GM23338 (cell line): ENCODE data around the gene CELF2. TPM values are rescaled to one million over a fixed set of nuclear protein-coding genes. Genes with fewer than 3 reads are reported as not detected.

ENCODE experiments used
- ATAC-seq: fragments of 200-7000 bp; cut with Tn5 transposase; 3 replicates; pipeline ENCODE4 v1.9.1; 2020
- DNase-seq: peaks from one replicate; pipeline ENCODE4 v3.0.0-alpha.2; 2015; ENCODE audit warnings: low spot score
- H2AFZ ChIP-seq: fragments of 200-600 bp; sonication (generic); 2 replicates; pipeline ENCODE4 v1.8.0; 2016; ENCODE audit warnings: antibody characterized with exemption, mild to moderate bottlenecking, moderate library complexity
- H3F3A ChIP-seq: fragments of 200-600 bp; sonication (generic); replicated peaks from 2 replicates; pipeline ENCODE4 v1.8.0; 2017; ENCODE audit warnings: antibody characterized with exemption, mixed run types, low read depth
- H3K27ac ChIP-seq: fragments of 200-600 bp; sonication (generic); 2 replicates; pipeline ENCODE4 v1.6.1; 2016; ENCODE audit warnings: low read depth
- H3K27me3 ChIP-seq: fragments of 200-600 bp; sonication (generic); 2 replicates; pipeline ENCODE4 v1.8.0; 2016; ENCODE audit warnings: mild to moderate bottlenecking, mixed run types, moderate library complexity; ENCODE audit not compliant: insufficient read depth
- H3K36me3 ChIP-seq: fragments of 200-600 bp; sonication (generic); 2 replicates; pipeline ENCODE4 v1.8.0; 2016; ENCODE audit warnings: mild to moderate bottlenecking; ENCODE audit not compliant: insufficient read depth
- H3K4me1 ChIP-seq: fragments of 200-600 bp; sonication (generic); 2 replicates; pipeline ENCODE4 v1.8.0; 2016; ENCODE audit warnings: mild to moderate bottlenecking, moderate library complexity; ENCODE audit not compliant: insufficient read depth
- H3K4me2 ChIP-seq: fragments of 200-600 bp; sonication (generic); 2 replicates; pipeline ENCODE4 v1.7.1; 2017; ENCODE audit warnings: mixed run types
- H3K4me3 ChIP-seq: fragments of 200-600 bp; sonication (generic); 2 replicates; pipeline ENCODE4 v1.6.1; 2016; ENCODE audit warnings: mixed run types
- H3K79me2 ChIP-seq: fragments of 200-600 bp; sonication (generic); replicated peaks from 2 replicates; pipeline ENCODE4 v1.8.0; 2017; ENCODE audit warnings: mild to moderate bottlenecking; ENCODE audit not compliant: insufficient read depth
- H3K9me2 ChIP-seq: fragments of 200-600 bp; sonication (generic); 2 replicates; pipeline ENCODE4 v1.8.0; 2017; ENCODE audit not compliant: insufficient read depth
- H4K20me1 ChIP-seq: fragments of 200-600 bp; sonication (generic); replicated peaks from 2 replicates; pipeline ENCODE4 v1.8.0; 2017; ENCODE audit warnings: mild to moderate bottlenecking; ENCODE audit not compliant: insufficient read depth
- H3K27ac Mint-ChIP-seq: 2 replicates; pipeline ENCODE4 v1.8.0; 2020; ENCODE audit warnings: inconsistent platforms, mild to moderate bottlenecking, moderate library complexity, mixed read lengths
- H3K27me3 Mint-ChIP-seq: 3 replicates; pipeline ENCODE4 v1.8.0; 2022; ENCODE audit warnings: low read depth, mild to moderate bottlenecking, moderate library complexity, mixed read lengths, inconsistent platforms; ENCODE audit not compliant: insufficient read depth, poor library complexity
- H3K36me3 Mint-ChIP-seq: 3 replicates; pipeline ENCODE4 v1.8.0; 2021; ENCODE audit warnings: low read depth, mild to moderate bottlenecking, inconsistent platforms, moderate library complexity, mixed read lengths
- H3K4me1 Mint-ChIP-seq: 3 replicates; pipeline ENCODE4 v1.8.0; 2020; ENCODE audit warnings: mild to moderate bottlenecking, inconsistent platforms, mixed read lengths
- H3K4me3 Mint-ChIP-seq: 3 replicates; pipeline ENCODE4 v1.8.0; 2021; ENCODE audit warnings: moderate library complexity, mild to moderate bottlenecking, inconsistent platforms, mixed read lengths
- H3K9me3 Mint-ChIP-seq: 3 replicates; pipeline ENCODE4 v1.8.0; 2020; ENCODE audit warnings: moderate library complexity, mild to moderate bottlenecking, inconsistent platforms, mixed read lengths
- CREB1 ChIP-seq: fragments of 250-450 bp; sonication (Bioruptor Pico); IDR thresholded peaks from 2 replicates; pipeline ENCODE4 v1.5.0; 2020; ENCODE audit warnings: low read depth, mild to moderate bottlenecking, moderate library complexity
- ETS1 ChIP-seq: IDR thresholded peaks from 2 replicates; pipeline ENCODE4 v1.6.1; 2016; ENCODE audit warnings: antibody characterized with exemption
- EZH2 ChIP-seq: fragments of 200-600 bp; sonication (generic); IDR thresholded peaks from one replicate; pipeline ENCODE4 v1.8.0; 2017; ENCODE audit warnings: antibody characterized with exemption, mild to moderate bottlenecking, low read depth; ENCODE audit not compliant: unreplicated experiment
- JUNB ChIP-seq: IDR thresholded peaks from one replicate; pipeline ENCODE4 v1.6.1; 2016; ENCODE audit warnings: antibody characterized with exemption; ENCODE audit not compliant: unreplicated experiment
- NANOG ChIP-seq: IDR thresholded peaks from 2 replicates; pipeline ENCODE4 v1.6.1; 2016; ENCODE audit warnings: antibody characterized with exemption, borderline replicate concordance
- POLR2AphosphoS5 ChIP-seq: IDR thresholded peaks from 2 replicates; pipeline ENCODE4 v1.6.1; 2016; ENCODE audit warnings: antibody characterized with exemption, low read depth
- STAT1 ChIP-seq: IDR thresholded peaks from one replicate; pipeline ENCODE4 v1.6.1; 2016; ENCODE audit warnings: antibody characterized with exemption; ENCODE audit not compliant: unreplicated experiment
- ZNF114 ChIP-seq: fragments of 250-450 bp; sonication (Bioruptor Pico); IDR thresholded peaks from 2 replicates; pipeline ENCODE4 v1.5.0; 2020; ENCODE audit warnings: mild to moderate bottlenecking, moderate library complexity
- ZNF331 ChIP-seq: fragments of 250-450 bp; sonication (Bioruptor Pico); IDR thresholded peaks from 2 replicates; pipeline ENCODE4 v1.5.0; 2020; ENCODE audit warnings: low read depth, mild to moderate bottlenecking, moderate library complexity
- polyA plus RNA-seq: library from polyadenylated mRNA; unstranded; fragments of >200 nt; fragmentation: Nextera tagmentation; extraction: Ambion mirVana; gene quantifications from 2 replicates; pipeline ENCODE4 v1.2.1, GENCODE V29; 2016
- total RNA-seq: library from RNA; depleted of rRNA; stranded (reverse); fragments of >200 nt; shearing (Covaris generic); gene quantifications from 2 replicates; pipeline ENCODE4 v1.2.3, GENCODE V29; 2014
- TF ChIP-seq, protein P1 (sequence below): IDR thresholded peaks from one replicate; pipeline ENCODE4 v1.6.1; 2018; ENCODE audit warnings: antibody characterized with exemption; ENCODE audit not compliant: unreplicated experiment
- TF ChIP-seq, protein P2 (sequence below): fragments of 250-450 bp; sonication (Bioruptor Pico); IDR thresholded peaks from 2 replicates; pipeline ENCODE4 v1.5.0; 2020; ENCODE audit warnings: mild to moderate bottlenecking, moderate library complexity

CELF2 gene
- total and polyA plus RNA-seq, 2 experiments from 2014 or later = 18.1 to 22.5 TPM

DNA sequence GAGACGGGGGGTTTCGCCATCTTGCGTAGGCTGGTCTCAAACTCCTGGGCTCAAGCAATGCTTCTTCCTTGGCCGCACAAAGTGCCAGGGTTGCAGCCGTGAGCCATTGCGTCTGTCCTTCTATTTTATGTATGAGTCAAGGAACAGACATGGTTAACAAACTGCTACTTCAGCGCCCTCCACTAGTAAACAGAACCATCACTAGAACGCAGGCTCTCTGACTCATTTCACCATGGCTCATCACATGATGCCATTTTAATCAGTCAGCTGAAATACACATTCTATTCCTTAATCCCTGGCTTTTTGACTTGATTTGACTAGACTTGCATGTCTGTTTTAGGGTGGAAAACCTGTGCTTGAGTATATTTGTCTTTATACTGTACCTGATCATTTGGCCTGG is 41.3 kb downstream of the CELF2 start (continued):
- TF ChIP-seq ZNF114 (no peak), JUNB (no peak), NANOG (no peak)

GRCh38 chr10:11063856-11064255 is 46.2 kb downstream of the CELF2 start:
- H3K79me2 ChIP-seq = no peaks in the 10 kb centered on the region
- no peaks in the 10 kb centered on the region for H3K4me1 ChIP-seq
- H3K27me3 ChIP-seq = no peaks in the 10 kb centered on the region

More at GRCh38 chr10:11063856-11064255, 46.2 kb downstream of the CELF2 start:
- Histone ChIP-seq H3K4me2 (no peak overlapping the region), H3K27ac (no peak overlapping the region), H2AFZ (no peak overlapping the region), H3F3A (no peaks in the 10 kb centered on the region), H3K9me2 (0 out of 2 replicates have a peak, but pooled peaks cover 4% of the 10 kb centered on the region), H4K20me1 (no peaks in the 10 kb centered on the region), H3K36me3 (no peaks in the 10 kb centered on the region), H3K4me3 (no peak overlapping the region)
- Mint-ChIP-seq H3K4me3 (no peak overlapping the region), H3K27me3 (peaks cover 3% of the 10 kb centered on the region), H3K9me3 (peaks cover 10% of the 10 kb centered on the region; the same call in 2 of the 3 replicates), H3K4me1 (peaks cover 9% of the 10 kb centered on the region; the same call in 2 of the 3 replicates), H3K36me3 (peaks cover 12% of the 10 kb centered on the region), H3K27ac (no peak overlapping the region)
- DNase-seq = no peak
- ATAC-seq = no peak
- no peak for TF ChIP-seq ZNF114
- no peak for TF ChIP-seq EZH2
- no peak for TF ChIP-seq STAT1
- TF ChIP-seq ETS1 = no peak
- TF ChIP-seq, protein P1, sequence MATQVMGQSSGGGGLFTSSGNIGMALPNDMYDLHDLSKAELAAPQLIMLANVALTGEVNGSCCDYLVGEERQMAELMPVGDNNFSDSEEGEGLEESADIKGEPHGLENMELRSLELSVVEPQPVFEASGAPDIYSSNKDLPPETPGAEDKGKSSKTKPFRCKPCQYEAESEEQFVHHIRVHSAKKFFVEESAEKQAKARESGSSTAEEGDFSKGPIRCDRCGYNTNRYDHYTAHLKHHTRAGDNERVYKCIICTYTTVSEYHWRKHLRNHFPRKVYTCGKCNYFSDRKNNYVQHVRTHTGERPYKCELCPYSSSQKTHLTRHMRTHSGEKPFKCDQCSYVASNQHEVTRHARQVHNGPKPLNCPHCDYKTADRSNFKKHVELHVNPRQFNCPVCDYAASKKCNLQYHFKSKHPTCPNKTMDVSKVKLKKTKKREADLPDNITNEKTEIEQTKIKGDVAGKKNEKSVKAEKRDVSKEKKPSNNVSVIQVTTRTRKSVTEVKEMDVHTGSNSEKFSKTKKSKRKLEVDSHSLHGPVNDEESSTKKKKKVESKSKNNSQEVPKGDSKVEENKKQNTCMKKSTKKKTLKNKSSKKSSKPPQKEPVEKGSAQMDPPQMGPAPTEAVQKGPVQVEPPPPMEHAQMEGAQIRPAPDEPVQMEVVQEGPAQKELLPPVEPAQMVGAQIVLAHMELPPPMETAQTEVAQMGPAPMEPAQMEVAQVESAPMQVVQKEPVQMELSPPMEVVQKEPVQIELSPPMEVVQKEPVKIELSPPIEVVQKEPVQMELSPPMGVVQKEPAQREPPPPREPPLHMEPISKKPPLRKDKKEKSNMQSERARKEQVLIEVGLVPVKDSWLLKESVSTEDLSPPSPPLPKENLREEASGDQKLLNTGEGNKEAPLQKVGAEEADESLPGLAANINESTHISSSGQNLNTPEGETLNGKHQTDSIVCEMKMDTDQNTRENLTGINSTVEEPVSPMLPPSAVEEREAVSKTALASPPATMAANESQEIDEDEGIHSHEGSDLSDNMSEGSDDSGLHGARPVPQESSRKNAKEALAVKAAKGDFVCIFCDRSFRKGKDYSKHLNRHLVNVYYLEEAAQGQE = no peak
- no peak for TF ChIP-seq POLR2AphosphoS5
- TF ChIP-seq, protein P2, sequence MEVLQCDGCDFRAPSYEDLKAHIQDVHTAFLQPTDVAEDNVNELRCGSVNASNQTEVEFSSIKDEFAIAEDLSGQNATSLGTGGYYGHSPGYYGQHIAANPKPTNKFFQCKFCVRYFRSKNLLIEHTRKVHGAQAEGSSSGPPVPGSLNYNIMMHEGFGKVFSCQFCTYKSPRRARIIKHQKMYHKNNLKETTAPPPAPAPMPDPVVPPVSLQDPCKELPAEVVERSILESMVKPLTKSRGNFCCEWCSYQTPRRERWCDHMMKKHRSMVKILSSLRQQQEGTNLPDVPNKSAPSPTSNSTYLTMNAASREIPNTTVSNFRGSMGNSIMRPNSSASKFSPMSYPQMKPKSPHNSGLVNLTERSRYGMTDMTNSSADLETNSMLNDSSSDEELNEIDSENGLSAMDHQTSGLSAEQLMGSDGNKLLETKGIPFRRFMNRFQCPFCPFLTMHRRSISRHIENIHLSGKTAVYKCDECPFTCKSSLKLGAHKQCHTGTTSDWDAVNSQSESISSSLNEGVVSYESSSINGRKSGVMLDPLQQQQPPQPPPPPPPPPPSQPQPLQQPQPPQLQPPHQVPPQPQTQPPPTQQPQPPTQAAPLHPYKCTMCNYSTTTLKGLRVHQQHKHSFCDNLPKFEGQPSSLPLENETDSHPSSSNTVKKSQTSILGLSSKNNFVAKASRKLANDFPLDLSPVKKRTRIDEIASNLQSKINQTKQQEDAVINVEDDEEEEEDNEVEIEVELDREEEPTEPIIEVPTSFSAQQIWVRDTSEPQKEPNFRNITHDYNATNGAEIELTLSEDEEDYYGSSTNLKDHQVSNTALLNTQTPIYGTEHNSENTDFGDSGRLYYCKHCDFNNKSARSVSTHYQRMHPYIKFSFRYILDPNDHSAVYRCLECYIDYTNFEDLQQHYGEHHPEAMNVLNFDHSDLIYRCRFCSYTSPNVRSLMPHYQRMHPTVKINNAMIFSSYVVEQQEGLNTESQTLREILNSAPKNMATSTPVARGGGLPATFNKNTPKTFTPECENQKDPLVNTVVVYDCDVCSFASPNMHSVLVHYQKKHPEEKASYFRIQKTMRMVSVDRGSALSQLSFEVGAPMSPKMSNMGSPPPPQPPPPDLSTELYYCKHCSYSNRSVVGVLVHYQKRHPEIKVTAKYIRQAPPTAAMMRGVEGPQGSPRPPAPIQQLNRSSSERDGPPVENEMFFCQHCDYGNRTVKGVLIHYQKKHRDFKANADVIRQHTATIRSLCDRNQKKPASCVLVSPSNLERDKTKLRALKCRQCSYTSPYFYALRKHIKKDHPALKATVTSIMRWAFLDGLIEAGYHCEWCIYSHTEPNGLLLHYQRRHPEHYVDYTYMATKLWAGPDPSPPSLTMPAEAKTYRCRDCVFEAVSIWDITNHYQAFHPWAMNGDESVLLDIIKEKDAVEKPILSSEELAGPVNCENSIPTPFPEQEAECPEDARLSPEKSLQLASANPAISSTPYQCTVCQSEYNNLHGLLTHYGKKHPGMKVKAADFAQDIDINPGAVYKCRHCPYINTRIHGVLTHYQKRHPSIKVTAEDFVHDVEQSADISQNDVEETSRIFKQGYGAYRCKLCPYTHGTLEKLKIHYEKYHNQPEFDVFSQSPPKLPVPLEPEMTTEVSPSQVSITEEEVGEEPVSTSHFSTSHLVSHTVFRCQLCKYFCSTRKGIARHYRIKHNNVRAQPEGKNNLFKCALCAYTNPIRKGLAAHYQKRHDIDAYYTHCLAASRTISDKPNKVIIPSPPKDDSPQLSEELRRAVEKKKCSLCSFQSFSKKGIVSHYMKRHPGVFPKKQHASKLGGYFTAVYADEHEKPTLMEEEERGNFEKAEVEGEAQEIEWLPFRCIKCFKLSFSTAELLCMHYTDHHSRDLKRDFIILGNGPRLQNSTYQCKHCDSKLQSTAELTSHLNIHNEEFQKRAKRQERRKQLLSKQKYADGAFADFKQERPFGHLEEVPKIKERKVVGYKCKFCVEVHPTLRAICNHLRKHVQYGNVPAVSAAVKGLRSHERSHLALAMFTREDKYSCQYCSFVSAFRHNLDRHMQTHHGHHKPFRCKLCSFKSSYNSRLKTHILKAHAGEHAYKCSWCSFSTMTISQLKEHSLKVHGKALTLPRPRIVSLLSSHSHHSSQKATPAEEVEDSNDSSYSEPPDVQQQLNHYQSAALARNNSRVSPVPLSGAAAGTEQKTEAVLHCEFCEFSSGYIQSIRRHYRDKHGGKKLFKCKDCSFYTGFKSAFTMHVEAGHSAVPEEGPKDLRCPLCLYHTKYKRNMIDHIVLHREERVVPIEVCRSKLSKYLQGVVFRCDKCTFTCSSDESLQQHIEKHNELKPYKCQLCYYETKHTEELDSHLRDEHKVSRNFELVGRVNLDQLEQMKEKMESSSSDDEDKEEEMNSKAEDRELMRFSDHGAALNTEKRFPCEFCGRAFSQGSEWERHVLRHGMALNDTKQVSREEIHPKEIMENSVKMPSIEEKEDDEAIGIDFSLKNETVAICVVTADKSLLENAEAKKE (CRISPR knock-in tag) = no peak
- no peak for TF ChIP-seq ZNF331
- TF ChIP-seq JUNB = no peak
- no peak for TF ChIP-seq CREB1
